Caco-2 (cell line): ENCODE results near the gene APOC4. TPM values are rescaled to one million over a fixed set of nuclear protein-coding genes. Genes with fewer than 3 reads are reported as not detected.

Source experiments
- BruUV-seq: library from RNA; stranded (reverse); fragments of 400-500 nt; replicated peaks from 2 replicates; lab custom pipeline; 2021; lab: Mats Ljungman, UMichigan
- CTCF ChIA-PET: fragments of 300-600 bp; sonication (Branson Sonifier 250); formaldehyde crosslinking; loops from one replicate; lab custom pipeline; 2022; ENCODE audit warnings: antibody characterized with exemption; lab: Charles Lee
- POLR2A ChIA-PET: fragments of 300-600 bp; sonication (Branson Sonifier 250); formaldehyde crosslinking; loops from one replicate; lab custom pipeline; 2022; ENCODE audit warnings: antibody characterized with exemption; lab: Charles Lee
- DNase-seq, 2 experiments: peaks; one replicate each; pipeline versions ENCODE4 v3.0.0 to v3.0.0-alpha.2; 2020 to 2022
- H3K27me3 ChIP-seq: replicated peaks from 2 replicates; pipeline ENCODE4 v1.6.0; 2011; ENCODE audit warnings: low read length; ENCODE audit not compliant: control insufficient read depth, insufficient read depth
- H3K36me3 ChIP-seq: 2 replicates; pipeline ENCODE4 v1.5.1; 2011; ENCODE audit warnings: low read length; ENCODE audit not compliant: control insufficient read depth, insufficient read depth
- H3K4me1 ChIP-seq: fragments of 250-450 bp; sonication (Bioruptor Pico); 2 replicates; pipeline ENCODE4 v1.5.1; 2020; ENCODE audit warnings: mild to moderate bottlenecking
- H3K4me3 ChIP-seq: 2 replicates; pipeline ENCODE4 v1.5.1; 2011; ENCODE audit warnings: low read depth, mild to moderate bottlenecking, control low read depth, low read length
- H3K9me3 ChIP-seq: fragments of 250-450 bp; sonication (Bioruptor Pico); 2 replicates; pipeline ENCODE4 v1.5.1; 2020; ENCODE audit warnings: mild to moderate bottlenecking, moderate library complexity
- H3K27ac Mint-ChIP-seq: one replicate; pipeline ENCODE4 v1.8.0; 2022; ENCODE audit warnings: mixed read lengths; ENCODE audit not compliant: unreplicated experiment
- H3K27me3 Mint-ChIP-seq: one replicate; pipeline ENCODE4 v1.8.0; 2022; ENCODE audit warnings: mixed read lengths; ENCODE audit not compliant: insufficient read depth, unreplicated experiment
- H3K36me3 Mint-ChIP-seq: one replicate; pipeline ENCODE4 v1.8.0; 2022; ENCODE audit warnings: mild to moderate bottlenecking, mixed read lengths; ENCODE audit not compliant: insufficient read depth, unreplicated experiment
- H3K4me1 Mint-ChIP-seq: one replicate; pipeline ENCODE4 v1.8.0; 2022; ENCODE audit warnings: low read depth, mixed read lengths; ENCODE audit not compliant: unreplicated experiment
- H3K4me3 Mint-ChIP-seq: one replicate; pipeline ENCODE4 v1.8.0; 2022; ENCODE audit warnings: mild to moderate bottlenecking, moderate library complexity, mixed read lengths; ENCODE audit not compliant: unreplicated experiment
- H3K9me3 Mint-ChIP-seq: one replicate; pipeline ENCODE4 v1.8.0; 2022; ENCODE audit warnings: mixed read lengths; ENCODE audit not compliant: unreplicated experiment
- CTCF ChIP-seq, 2 experiments: fragments of 200-600 bp in 1 of 2; IDR thresholded peaks; 1 replicate in 1 of 2; 2 replicates in 1 of 2; pipeline versions ENCODE4 v1.5.1 to v1.8.0; 2011 to 2022; ENCODE audit warnings: antibody characterized with exemption in 1 of 2, control low read depth in 1 of 2, inconsistent platforms in 1 of 2, low read depth in 1 of 2, low read length in 1 of 2, mild to moderate bottlenecking in 1 of 2, moderate library complexity in 1 of 2; ENCODE audit not compliant: insufficient read depth in 1 of 2, severe bottlenecking in 1 of 2, unreplicated experiment in 1 of 2
- intact Hi-C: fragments of 100-400 bp; cut with micrococcal nuclease; formaldehyde crosslinking; loops from one replicate; pipeline ENCODE4 v1.10.0; 2022; ENCODE audit not compliant: unreplicated experiment
- total RNA-seq: library from RNA; stranded (reverse); gene quantifications from 2 replicates; pipeline ENCODE4 v1.2.3, GENCODE V29; 2022

Gene APOC4
- total RNA-seq, 1 experiment from 2014 or later: not detected

- peaks cover 5% of the 10 kb centered on the region; the same call in 1 of the 2 replicates for H3K4me1 ChIP-seq
- no TSS peak for BruUV-seq
- no peak for TF ChIP-seq CTCF (IDR thresholded peaks at IDR 0.05; ENCODE audit: insufficient read depth in 1 of 2, low read depth in 1 of 2, low read length in 1 of 2, severe bottlenecking in 1 of 2, unreplicated experiment in 1 of 2)
Observed at GRCh38 chr19:44948237-44948636, 6.2 kb downstream of the APOC4 start.

GRCh38 chr19:44948763-44949374 lies 6.8 kb downstream of the APOC4 start:
- H3K9me3 ChIP-seq: no peaks in the 10 kb centered on the region
- no TSS peak for BruUV-seq
- no peaks in the 10 kb centered on the region for H3K27me3 Mint-ChIP-seq
- no peaks in the 10 kb centered on the region for H3K27me3 ChIP-seq
- no peaks in the 10 kb centered on the region; the same call in 1 of the 2 replicates for H3K36me3 ChIP-seq
- H3K9me3 Mint-ChIP-seq: no peaks in the 10 kb centered on the region
- H3K36me3 Mint-ChIP-seq: peaks cover 9% of the 10 kb centered on the region
- no peak overlapping the region for H3K4me3 Mint-ChIP-seq
- peaks cover 5% of the 10 kb centered on the region; the same call in 1 of the 2 replicates for H3K4me1 ChIP-seq
- ChIA-PET CTCF (interaction anchor here (1.1 kb wide), 1 partner anchor 111 kb away, joined by 3 read pairs; no protein-coding TSS in a partner anchor), POLR2A (no interaction called here)
- intact Hi-C loops: no loop called here
- TF ChIP-seq CTCF (IDR thresholded peaks at IDR 0.05; ENCODE audit: insufficient read depth in 1 of 2, low read depth in 1 of 2, low read length in 1 of 2, severe bottlenecking in 1 of 2, unreplicated experiment in 1 of 2): no peak
- H3K4me3 ChIP-seq: no peak overlapping the region
- no peak for DNase-seq
- no peaks in the 10 kb centered on the region for H3K4me1 Mint-ChIP-seq
- no peak overlapping the region for H3K27ac Mint-ChIP-seq

More at GRCh38 chr19:44948237-44948636, 6.2 kb downstream of the APOC4 start:
- Histone ChIP-seq H3K4me3 (no peak overlapping the region), H3K36me3 (no peaks in the 10 kb centered on the region; the same call in 1 of the 2 replicates), H3K9me3 (no peaks in the 10 kb centered on the region), H3K27me3 (no peaks in the 10 kb centered on the region)
- DNase-seq: no peak
- CTCF ChIA-PET: interaction anchor here (1.1 kb wide), 1 partner anchor 111 kb away, joined by 3 read pairs; no protein-coding TSS in a partner anchor
- Mint-ChIP-seq H3K4me3 (no peak overlapping the region), H3K4me1 (no peaks in the 10 kb centered on the region), H3K27ac (no peak overlapping the region), H3K9me3 (no peaks in the 10 kb centered on the region), H3K27me3 (no peaks in the 10 kb centered on the region), H3K36me3 (peaks cover 5% of the 10 kb centered on the region)
- intact Hi-C loops: no loop called here
- POLR2A ChIA-PET: no interaction called here

- no peak for DNase-seq
- intact Hi-C loops: no loop called here
- Histone ChIP-seq H3K36me3 (no peaks in the 10 kb centered on the region; the same call in 1 of the 2 replicates), H3K4me1 (peaks cover 5% of the 10 kb centered on the region; the same call in 1 of the 2 replicates), H3K9me3 (no peaks in the 10 kb centered on the region), H3K4me3 (no peak overlapping the region), H3K27me3 (no peaks in the 10 kb centered on the region)
- H3K36me3 Mint-ChIP-seq: peaks cover 16% of the 10 kb centered on the region
- no peak overlapping the region for H3K4me3 Mint-ChIP-seq
- ChIA-PET POLR2A (no interaction called here), CTCF (interaction anchor here (0.5 kb wide), 1 partner anchor 34 kb away, joined by 4 read pairs; no protein-coding TSS in a partner anchor)
- no peak overlapping the region for H3K27ac Mint-ChIP-seq
- no peaks in the 10 kb centered on the region for H3K4me1 Mint-ChIP-seq
- no TSS peak for BruUV-seq
- TF ChIP-seq CTCF (IDR thresholded peaks at IDR 0.05; ENCODE audit: insufficient read depth in 1 of 2, low read depth in 1 of 2, low read length in 1 of 2, severe bottlenecking in 1 of 2, unreplicated experiment in 1 of 2): no peak
- H3K27me3 Mint-ChIP-seq: no peaks in the 10 kb centered on the region
- H3K9me3 Mint-ChIP-seq: no peaks in the 10 kb centered on the region
Observed at GRCh38 chr19:44949550-44949949, 7.5 kb downstream of the APOC4 start.
